ENCODE measurements around the gene PLEKHA7. TPM values are rescaled to one million over a fixed set of nuclear protein-coding genes. Genes with fewer than 3 reads are reported as not detected.
A peak's percentile ranks its signal among the peaks of the same experiment; 100 is the strongest.

The PLEKHA7 gene
- total and polyA plus RNA-seq, 2 of the 13 experiments (the other 11 are each of a cell fraction or from before 2014, with no cell fraction given): 17.5 to 18.7 TPM

GRCh38 chr11:16738193-16738946 lies 275.8 kb downstream of the PLEKHA7 start, which contains the start of gene C11orf58 (continued):
- TF ChIP-seq MEF2D (CRISPR knock-in tag; IDR thresholded peaks at IDR 0.05): no peak
- TF ChIP-seq HIC2 (CRISPR knock-in tag; IDR thresholded peaks at IDR 0.05; ENCODE audit: low read depth): no peak
- TF ChIP-seq ZNF234 (CRISPR knock-in tag; conservative IDR thresholded peaks at IDR 0.05): peak; percentile 13; the same call in 1 of the 2 replicates
- TF ChIP-seq PLSCR1 (CRISPR knock-in tag; IDR thresholded peaks at IDR 0.05; ENCODE audit: borderline replicate concordance): no peak
- TF ChIP-seq NFE2L1 (CRISPR knock-in tag; IDR thresholded peaks at IDR 0.05; ENCODE audit: borderline replicate concordance): no peak
- peak; percentile 83 for TF ChIP-seq TBX2 (CRISPR knock-in tag; IDR thresholded peaks at IDR 0.05; ENCODE audit: borderline replicate concordance)
- no peak for TF ChIP-seq CBX1 (IDR thresholded peaks at IDR 0.05; ENCODE audit: low read depth)
- TF ChIP-seq ZNF232 (CRISPR knock-in tag; IDR thresholded peaks at IDR 0.05; ENCODE audit: borderline replicate concordance): peak; percentile 82
- no peak; the same call in 1 of the 2 replicates for TF ChIP-seq ZNF451 (CRISPR knock-in tag; IDR thresholded peaks at IDR 0.05)
- no peak for TF ChIP-seq RAD51 (IDR thresholded peaks at IDR 0.05; ENCODE audit: borderline replicate concordance)
- TF ChIP-seq CC2D1A (CRISPR knock-in tag; IDR thresholded peaks at IDR 0.05): no peak
- peak; percentile 80; the same call in 1 of the 2 replicates for TF ChIP-seq POLR2AphosphoS2 (IDR thresholded peaks at IDR 0.05; ENCODE audit: low read depth, low read length)
- TF ChIP-seq, protein P1, sequence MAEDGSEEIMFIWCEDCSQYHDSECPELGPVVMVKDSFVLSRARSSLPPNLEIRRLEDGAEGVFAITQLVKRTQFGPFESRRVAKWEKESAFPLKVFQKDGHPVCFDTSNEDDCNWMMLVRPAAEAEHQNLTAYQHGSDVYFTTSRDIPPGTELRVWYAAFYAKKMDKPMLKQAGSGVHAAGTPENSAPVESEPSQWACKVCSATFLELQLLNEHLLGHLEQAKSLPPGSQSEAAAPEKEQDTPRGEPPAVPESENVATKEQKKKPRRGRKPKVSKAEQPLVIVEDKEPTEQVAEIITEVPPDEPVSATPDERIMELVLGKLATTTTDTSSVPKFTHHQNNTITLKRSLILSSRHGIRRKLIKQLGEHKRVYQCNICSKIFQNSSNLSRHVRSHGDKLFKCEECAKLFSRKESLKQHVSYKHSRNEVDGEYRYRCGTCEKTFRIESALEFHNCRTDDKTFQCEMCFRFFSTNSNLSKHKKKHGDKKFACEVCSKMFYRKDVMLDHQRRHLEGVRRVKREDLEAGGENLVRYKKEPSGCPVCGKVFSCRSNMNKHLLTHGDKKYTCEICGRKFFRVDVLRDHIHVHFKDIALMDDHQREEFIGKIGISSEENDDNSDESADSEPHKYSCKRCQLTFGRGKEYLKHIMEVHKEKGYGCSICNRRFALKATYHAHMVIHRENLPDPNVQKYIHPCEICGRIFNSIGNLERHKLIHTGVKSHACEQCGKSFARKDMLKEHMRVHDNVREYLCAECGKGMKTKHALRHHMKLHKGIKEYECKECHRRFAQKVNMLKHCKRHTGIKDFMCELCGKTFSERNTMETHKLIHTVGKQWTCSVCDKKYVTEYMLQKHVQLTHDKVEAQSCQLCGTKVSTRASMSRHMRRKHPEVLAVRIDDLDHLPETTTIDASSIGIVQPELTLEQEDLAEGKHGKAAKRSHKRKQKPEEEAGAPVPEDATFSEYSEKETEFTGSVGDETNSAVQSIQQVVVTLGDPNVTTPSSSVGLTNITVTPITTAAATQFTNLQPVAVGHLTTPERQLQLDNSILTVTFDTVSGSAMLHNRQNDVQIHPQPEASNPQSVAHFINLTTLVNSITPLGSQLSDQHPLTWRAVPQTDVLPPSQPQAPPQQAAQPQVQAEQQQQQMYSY (CRISPR knock-in tag; IDR thresholded peaks at IDR 0.05): peak; percentile 76
- peak; percentile 92 for TF ChIP-seq ZNF891 (CRISPR knock-in tag; IDR thresholded peaks at IDR 0.05)
- TF ChIP-seq SIN3B (IDR thresholded peaks at IDR 0.05; ENCODE audit: low read length): no peak; the same call in 1 of the 2 replicates
- TF ChIP-seq, protein P2, sequence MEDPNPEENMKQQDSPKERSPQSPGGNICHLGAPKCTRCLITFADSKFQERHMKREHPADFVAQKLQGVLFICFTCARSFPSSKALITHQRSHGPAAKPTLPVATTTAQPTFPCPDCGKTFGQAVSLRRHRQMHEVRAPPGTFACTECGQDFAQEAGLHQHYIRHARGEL (CRISPR knock-in tag; IDR thresholded peaks at IDR 0.05): peak; percentile 81; the same call in 1 of the 2 replicates
- TF ChIP-seq NKX3-1 (CRISPR knock-in tag; IDR thresholded peaks at IDR 0.05): peak; percentile 58; the same call in 1 of the 2 replicates
- TF ChIP-seq ASH2L (IDR thresholded peaks at IDR 0.05; ENCODE audit: insufficient read length, low read depth, low read length): peak; percentile 95
- no peak for TF ChIP-seq ZNF33B (CRISPR knock-in tag; IDR thresholded peaks at IDR 0.05)
- peak; percentile 90 for TF ChIP-seq BORCS8-MEF2B (CRISPR knock-in tag; IDR thresholded peaks at IDR 0.05)
- 0 out of 2 replicates have a peak, but pooled peaks have one; percentile 4 for TF ChIP-seq CREBL2 (CRISPR knock-in tag; IDR thresholded peaks at IDR 0.05; ENCODE audit: borderline replicate concordance)
- no peak for TF ChIP-seq HNF4G (IDR thresholded peaks at IDR 0.05; ENCODE audit: borderline replicate concordance, low read depth, low read length)
- peak; percentile 64 for TF ChIP-seq HNF4G (CRISPR knock-in tag; IDR thresholded peaks at IDR 0.05; ENCODE audit: borderline replicate concordance, low read depth)
